NCI-H82 treated with DMSO at 0.1 percent for 48 hours (cell line): ENCODE results near the gene AARSD1.
"Not testable (repeated sequence)": the region's sequence is repeated elsewhere in the genome, so short reads cannot be mapped to it uniquely, and the experiment has no call there.

Experiments used
- DNase-seq: peaks from one replicate; lab custom pipeline; 2025; ENCODE audit not compliant: unreplicated experiment; lab: John Stamatoyannopoulos, UW

The AARSD1 gene

GRCh38 chr17:42980766-42981397, 16.6 kb upstream of the AARSD1 start:
- DNase-seq = no peak

GRCh38 chr17:42980274-42980765, 16.1 kb upstream of the AARSD1 start, which contains the start of gene RUNDC1:
Gene RUNDC1, plus strand, starts transcription at chr17:42980565. Its CDS starts 12 bp downstream, at chr17:42980577.
- peak; percentile 62 for DNase-seq

- DNase-seq = no peak
These were observed 15.4 kb upstream of the AARSD1 start, which contains the start of gene PTGES3L for GRCh38 chr17:42979511-42980273. Gene PTGES3L, minus strand, starts transcription at chr17:42980080. Its CDS starts 27 bp downstream, at chr17:42980053.

GRCh38 chr17:42975701-42976100, 11.4 kb upstream of the AARSD1 start:
- not testable (repeated sequence) for DNase-seq

- no peak for DNase-seq
These were observed 11.0 kb upstream of the AARSD1 start for GRCh38 chr17:42975265-42975664.

- DNase-seq = not testable (repeated sequence)
These were observed 9.1 kb upstream of the AARSD1 start for GRCh38 chr17:42973323-42973722.

GRCh38 chr17:42971589-42971988, 7.3 kb upstream of the AARSD1 start:
- no peak for DNase-seq

- DNase-seq = no peak
These were observed 4.8 kb upstream of the AARSD1 start for GRCh38 chr17:42969001-42969581.

- DNase-seq = no peak
These were observed 3.7 kb upstream of the AARSD1 start for GRCh38 chr17:42967925-42968324.

- no peak for DNase-seq
These were observed 10.6 kb downstream of the AARSD1 start for GRCh38 chr17:42953669-42954068.

GRCh38 chr17:42950044-42950783, 14.0 kb downstream of the AARSD1 start:
- DNase-seq = no peak

GRCh38 chr17:42946812-42947211, 17.4 kb downstream of the AARSD1 start:
- DNase-seq = no peak

GRCh38 chr17:42944211-42944610, 20.0 kb downstream of the AARSD1 start:
- DNase-seq = no peak

GRCh38 chr17:42937712-42938596, 26.3 kb downstream of the AARSD1 start:
- peak; percentile 34 for DNase-seq

- DNase-seq = no peak
These were observed 34.8 kb downstream of the AARSD1 start for GRCh38 chr17:42929497-42929844.

- DNase-seq = no peak
These were observed 35.3 kb downstream of the AARSD1 start for GRCh38 chr17:42928714-42929496.

GRCh38 chr17:42924891-42925290, 39.4 kb downstream of the AARSD1 start:
- DNase-seq = no peak

- not testable (repeated sequence) for DNase-seq
These were observed 40.8 kb downstream of the AARSD1 start for GRCh38 chr17:42923472-42923871.

GRCh38 chr17:42922294-42922693, 42.0 kb downstream of the AARSD1 start:
- DNase-seq = no peak
